GM19351 (cell line): ENCODE measurements around the gene WDR33.

Experiments
- ATAC-seq: cut with Tn5 transposase; IDR thresholded peaks from one replicate; pipeline ENCODE4 v1.9.1; 2021; ENCODE audit warnings: mild to moderate bottlenecking, moderate library complexity; ENCODE audit not compliant: unreplicated experiment

The WDR33 gene

DNA sequence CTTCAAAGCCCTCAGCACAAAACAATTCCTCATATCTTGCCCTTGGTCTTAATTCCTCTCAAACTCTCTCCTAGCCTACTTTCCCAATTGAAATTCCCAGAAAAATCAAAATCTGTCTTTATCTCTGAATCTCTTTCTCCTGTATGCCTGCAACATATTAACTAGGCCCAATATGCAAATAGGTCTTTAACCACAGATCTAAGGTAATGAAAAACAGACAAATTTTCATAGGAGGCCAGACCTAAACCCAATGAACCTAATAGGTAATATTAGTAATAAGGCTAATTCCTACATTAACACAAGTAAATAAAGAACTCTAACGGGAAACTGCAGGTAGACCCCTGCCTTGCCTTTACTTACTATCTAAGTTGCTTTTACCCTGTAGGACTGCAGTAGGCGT lies 41.4 kb downstream of the WDR33 start:
- ATAC-seq = no peak

GRCh38 chr2:127768775-127769479 lies 42.0 kb downstream of the WDR33 start:
- no peak for ATAC-seq

DNA sequence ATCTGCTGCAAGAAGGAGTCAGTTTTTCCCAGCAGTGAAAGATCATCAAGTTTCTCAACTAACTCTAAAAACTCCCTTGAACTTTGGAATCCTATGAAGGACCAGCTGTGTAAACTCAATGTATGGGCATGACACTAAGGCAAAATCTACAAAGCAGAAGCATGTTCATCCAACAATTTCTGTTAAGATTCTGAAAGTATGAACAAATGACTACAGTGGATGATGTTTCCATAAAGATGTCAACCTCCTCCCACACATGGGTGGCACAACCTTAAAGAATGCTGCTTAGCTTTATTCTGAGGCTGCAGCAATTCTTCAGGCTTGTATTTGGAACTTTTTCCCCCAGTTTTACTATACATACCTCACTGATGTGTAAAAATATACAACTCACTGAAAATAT lies 47.2 kb downstream of the WDR33 start:
- no peak for ATAC-seq

DNA sequence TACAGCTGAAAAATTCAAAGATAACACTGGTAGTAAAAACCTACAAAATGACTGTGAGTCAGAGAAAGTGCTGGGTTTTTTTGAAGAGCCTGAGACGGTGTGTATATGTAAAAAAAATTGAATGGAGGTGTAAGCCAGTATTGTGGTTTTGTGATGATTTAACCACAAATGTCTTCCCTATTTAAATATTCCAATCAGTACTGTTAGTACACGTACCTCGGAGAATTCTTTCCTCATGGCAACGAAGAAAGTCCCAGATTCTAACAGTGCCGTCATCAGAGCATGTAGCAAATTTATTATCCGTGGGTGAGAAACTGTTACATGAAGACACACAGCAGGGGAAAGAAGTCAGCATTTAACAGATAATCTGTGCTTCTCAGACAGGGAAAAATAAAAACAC lies 48.1 kb downstream of the WDR33 start:
- no peak for ATAC-seq

GRCh38 chr2:127762441-127762840 lies 48.5 kb downstream of the WDR33 start:
- ATAC-seq = no peak

GRCh38 chr2:127759931-127760330 lies 51.0 kb downstream of the WDR33 start:
- ATAC-seq = no peak

DNA sequence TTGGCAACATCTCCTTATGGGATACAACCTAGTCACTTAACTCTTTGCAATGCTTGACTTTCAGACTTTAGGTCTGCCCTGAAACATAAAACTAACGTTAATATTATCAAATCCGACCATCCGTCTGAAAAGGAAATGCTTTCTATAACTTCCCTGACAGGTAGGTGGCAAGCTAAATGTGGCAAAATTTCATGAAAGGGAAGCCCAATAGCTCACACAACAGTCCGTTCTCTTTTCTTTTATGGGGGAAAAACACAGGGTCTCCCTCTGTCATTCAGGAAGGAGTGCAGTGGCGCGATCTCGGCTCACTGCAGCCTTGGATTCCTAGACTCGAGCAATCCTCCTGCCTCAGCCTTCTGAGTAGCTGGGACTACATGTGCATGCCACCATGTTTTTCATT lies 56.8 kb downstream of the WDR33 start:
- ATAC-seq = no peak

DNA sequence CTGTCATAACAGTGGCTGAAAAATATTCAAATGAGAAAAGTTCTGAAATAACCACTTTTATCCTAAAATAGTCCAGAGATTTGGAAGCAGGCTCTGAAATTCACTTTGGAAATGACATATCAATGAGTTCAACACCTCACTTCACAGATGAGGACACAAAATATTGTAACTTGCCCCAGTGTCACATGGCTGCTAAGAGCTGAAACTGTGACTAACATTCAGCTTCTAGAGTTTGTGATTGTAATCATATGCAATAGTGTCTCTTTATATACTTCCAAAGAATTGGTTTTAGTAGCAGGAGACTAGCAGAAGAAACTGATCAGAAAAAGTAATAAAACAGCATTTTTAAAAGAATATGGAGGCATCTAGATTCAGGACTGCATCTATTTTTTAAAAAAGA lies 57.6 kb downstream of the WDR33 start:
- no peak for ATAC-seq

DNA sequence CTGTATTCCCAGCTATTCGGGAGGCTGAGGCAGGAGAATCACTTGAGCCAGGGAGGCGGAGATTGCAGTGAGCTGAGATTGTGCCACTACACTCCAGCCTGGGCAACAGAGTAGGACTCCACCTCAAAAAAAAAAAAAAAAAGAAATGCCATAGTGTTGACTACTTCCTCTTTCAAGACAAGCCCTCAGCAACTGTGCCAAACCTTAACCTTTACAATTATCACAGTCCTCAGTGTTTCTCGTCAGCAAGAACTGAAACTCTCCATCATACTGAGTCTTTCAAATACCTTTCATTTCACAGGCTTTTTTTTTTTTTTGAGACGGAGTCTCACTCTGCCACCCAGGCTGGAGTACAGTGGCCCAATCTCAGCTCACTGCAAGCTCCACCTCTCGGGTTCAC lies 61.4 kb downstream of the WDR33 start:
- peak; percentile 99 for ATAC-seq

DNA sequence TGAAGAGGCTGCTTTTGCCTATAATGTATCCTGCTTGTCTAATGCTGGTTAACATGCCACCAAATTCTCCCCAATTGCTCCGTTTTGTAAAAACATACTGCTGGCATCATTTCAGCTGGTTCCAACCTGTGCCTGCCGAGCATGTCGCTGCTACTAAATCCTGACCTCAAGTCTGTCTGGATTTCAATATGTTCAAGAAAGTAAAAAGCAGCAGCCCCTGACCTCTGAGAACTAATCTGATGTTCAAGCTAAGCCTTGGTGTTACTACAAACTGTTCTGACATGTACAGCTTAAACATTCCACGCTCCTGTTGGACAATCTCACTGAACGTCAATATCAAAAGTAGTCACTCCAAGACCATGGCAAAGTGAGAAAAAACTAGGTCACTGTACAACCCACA lies 63.4 kb downstream of the WDR33 start:
- ATAC-seq = no peak

- ATAC-seq = no peak
Observed at GRCh38 chr2:127743477-127744026, 67.4 kb downstream of the WDR33 start.

DNA sequence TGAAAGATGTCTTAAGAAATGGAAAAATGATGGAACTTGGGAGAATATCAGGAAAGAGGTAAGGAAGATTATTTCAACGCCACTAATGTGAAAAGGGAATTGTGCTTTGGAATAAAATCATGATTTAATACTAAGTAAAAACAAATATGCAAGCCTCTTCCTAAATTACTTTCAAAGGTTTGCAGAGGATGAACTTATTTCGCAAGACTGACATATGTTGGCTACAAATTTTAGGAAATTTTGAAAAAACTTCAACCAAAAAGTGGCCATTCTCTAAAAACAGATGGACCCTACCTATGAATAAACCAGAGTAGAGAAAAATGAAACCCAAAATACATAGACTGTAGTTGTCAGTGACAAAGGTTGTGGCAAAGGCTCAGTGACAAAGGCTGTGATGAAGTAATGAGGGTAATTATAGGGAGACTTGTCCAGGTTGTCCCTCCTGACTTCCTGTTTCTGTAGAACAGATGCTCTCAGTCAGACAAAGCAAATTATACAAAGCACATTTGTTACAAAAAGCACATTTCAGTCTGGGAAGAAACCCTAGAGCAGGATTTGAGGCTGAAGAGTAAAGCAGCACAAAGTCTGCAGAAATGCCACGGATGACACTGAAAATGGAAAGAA lies 70.2 kb downstream of the WDR33 start:
- no peak for ATAC-seq

- ATAC-seq = no peak
Observed at GRCh38 chr2:127739800-127740199, 71.2 kb downstream of the WDR33 start.

DNA sequence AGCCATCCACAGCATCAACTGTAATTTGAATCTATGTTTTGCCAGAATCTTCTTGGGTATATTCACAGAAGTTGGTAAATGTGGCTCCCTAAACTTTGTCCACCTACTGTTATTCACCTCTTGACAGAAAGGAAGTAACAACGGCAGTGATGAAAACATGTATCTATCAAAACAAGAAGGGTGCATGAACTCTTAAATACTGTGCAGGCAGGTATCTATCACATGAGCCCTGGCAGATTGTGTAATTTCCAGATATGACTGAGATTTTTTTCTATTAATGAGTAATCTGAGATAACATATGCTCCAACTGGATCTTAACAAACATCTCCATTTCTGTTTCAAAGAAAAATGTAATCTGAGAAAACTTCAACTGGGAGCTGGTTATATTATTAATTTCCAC lies 73.1 kb downstream of the WDR33 start:
- no peak for ATAC-seq

DNA sequence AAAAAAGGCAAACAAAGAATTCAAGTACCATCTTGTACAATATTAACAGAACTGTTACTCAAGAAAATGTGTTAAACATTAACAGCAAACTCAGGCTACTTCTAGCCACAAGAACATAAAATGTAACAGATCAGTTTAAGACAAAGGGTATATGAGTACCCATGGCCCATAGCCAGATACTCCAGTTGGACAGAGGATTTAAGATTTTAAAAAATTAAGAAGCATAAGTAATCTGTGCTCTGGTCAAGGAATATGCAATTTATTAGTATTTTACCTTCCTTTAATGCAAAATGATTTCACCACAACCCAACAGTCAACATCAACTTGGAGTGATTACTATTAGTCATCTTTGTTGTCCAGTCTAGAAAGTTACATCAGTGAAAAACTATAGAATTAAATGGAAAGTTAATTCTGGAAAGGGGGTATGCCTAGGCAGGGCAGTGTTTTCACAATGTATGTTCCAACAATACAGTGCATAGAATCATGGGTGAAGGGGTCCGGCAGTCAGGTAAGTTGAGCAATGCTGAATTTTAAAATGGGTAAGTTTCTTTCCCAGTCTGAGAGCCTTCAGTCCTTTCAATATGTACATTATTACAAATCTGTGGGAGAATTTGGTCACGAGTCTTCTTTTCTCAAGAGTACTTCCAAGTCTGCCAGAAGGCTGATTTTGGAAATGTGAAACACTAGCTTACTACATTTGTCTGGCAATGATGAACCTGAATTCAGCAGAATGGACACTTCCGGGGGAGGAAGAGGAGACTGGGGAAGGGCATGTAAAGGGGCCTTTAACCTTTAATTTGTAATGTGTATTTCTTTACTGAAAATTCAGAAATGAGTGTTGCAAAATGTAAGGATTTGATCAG lies 75.2 kb downstream of the WDR33 start:
- no peak for ATAC-seq

DNA sequence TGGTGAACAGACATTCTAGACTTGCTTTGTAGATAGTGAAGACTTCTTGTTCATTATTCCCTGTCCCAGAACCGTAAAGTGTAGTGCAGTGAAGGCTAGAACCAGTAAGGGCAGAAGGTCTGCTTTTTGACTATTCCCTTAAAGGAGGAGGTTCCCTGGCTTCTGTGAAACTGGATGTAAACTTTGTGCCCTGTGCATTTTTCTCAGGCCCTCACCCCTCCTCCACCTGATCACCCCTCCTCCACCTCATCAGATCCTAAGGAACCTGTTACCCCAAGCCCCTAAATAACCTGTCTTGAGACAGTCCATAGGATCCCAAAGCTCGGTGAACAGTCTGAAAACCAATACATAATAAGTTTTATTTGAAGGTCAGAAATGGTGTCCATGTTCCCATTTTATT lies 75.9 kb downstream of the WDR33 start:
- ATAC-seq = no peak

DNA sequence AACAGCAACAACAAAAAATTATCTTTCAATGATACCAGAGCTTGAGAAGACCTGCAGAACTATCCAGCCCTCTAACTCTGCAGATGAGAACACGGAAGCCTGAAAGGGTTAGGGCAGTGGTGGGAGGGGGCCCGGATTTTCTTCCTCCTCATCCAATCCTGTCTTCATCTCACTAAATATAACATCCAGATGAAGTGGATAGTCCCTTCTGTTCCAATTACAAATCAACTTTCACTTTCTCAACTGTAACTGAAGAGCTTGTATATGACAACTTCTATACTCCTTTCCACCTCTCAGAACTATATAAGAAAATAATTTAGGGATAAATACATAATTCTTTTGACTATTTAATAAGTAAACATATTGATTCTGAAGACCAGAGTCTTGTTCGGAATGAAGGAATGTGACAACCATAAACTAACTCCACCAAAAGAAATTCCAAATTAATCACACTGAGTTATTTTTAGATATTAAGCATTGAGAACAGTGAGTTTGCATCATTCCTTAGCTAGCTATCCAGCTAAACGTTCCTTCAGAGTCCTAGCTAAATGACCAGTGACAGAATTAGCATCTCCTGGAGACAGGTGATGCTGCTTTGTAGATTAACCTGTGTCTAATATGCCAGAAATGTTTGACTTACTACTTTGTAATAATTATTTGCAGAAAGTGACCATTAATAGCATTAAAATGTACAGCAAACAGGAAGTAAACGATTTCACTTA lies 77.0 kb downstream of the WDR33 start:
- ATAC-seq = no peak

DNA sequence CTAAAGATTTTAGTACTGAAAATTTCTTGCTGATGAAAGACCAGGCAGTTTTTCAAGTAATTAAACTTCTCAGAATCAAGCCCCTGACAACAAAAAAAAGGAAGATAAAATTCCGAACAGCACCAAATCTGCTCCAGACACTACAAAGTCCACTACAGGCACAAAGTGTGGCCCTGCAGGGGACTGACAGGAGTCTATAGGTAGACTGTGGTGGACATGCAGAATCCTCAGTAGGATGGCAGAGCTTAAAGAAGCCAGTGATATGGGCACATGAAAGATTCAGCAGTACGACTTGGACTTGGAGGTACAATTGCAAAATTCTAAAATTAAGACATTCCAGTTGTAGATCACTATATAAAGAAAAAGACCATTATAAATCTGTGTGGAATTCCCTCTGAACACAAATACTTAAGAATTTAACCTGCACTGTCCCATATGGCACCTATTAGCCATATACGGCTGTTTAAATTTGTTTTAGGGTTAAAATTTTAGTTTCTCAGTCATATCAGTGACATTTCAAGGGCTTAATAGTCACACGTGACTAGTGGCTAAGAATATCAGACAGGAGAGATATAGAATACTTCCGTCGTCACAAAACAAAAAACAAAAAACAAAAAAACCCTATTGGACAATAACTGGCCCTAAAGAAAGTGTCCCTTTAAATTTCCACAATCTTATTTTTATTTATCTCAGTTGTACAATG lies 77.7 kb downstream of the WDR33 start:
- ATAC-seq = no peak

DNA sequence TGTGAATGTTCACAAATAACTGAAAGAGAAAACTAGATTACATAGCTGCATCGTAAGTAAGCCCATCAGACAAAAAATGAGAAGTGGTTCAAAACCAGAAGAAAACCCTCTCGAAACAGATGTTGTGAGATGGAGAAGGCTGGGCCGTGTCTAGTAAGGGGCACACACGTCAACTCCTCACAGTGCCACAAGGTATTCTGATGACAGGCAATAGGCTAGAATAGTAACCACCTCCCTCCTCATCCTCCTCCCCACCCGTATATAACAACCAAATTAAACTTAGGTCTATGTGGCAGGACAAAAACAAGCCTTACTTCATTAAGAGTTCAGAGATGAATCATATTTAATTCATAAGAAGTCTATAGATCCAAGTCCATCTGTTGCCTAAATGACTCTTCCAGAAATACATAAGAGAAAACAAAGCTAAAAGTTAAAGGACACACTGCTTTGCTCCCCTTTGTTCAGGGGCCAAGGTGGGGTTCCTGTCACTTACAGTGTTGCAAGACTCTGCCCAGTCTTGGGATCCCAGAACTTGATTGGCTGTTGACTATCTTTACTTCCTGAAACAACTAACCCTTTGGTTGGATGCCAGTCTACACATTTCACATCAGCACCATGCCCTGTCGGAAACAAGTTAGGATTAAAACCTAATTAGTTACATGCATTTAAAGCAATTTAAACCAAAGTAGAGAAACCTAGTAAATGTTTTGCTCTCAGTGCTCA lies 84.7 kb downstream of the WDR33 start:
- no peak for ATAC-seq

- no peak for ATAC-seq
Observed at GRCh38 chr2:127722807-127723206, 88.2 kb downstream of the WDR33 start.
